Activated T-helper 2 cell treated with anti-CD3 and anti-CD28 coated beads, Interferon-gamma antibody, Interleukin-2, Interleukin-4, amounts not matched to agents 10 μg/mL and 5 μg/mL and 100 μg/mL, durations not matched to agents 14 hours and 24 hours and 36 hours (primary cell): Measurements from ENCODE around the gene PPIL6. TPM values are rescaled to one million over a fixed set of nuclear protein-coding genes. Genes with fewer than 3 reads are reported as not detected.
"Not testable (repeated sequence)": the region's sequence is repeated elsewhere in the genome, so short reads cannot be mapped to it uniquely, and the experiment has no call there.

Experiments used
- DNase-seq: peaks from one replicate; pipeline ENCODE4 v3.0.0; 2021; ENCODE audit warnings: low spot score
- H3K27ac Mint-ChIP-seq: one replicate; pipeline ENCODE4 v1.8.0; 2021; ENCODE audit warnings: mixed read lengths
- H3K27me3 Mint-ChIP-seq: one replicate; pipeline ENCODE4 v1.8.0; 2021; ENCODE audit warnings: low read depth, mixed read lengths
- H3K36me3 Mint-ChIP-seq: one replicate; pipeline ENCODE4 v1.8.0; 2021; ENCODE audit warnings: low read depth, mixed read lengths
- H3K4me1 Mint-ChIP-seq: one replicate; pipeline ENCODE4 v1.8.0; 2021; ENCODE audit warnings: low read depth, mixed read lengths
- H3K4me3 Mint-ChIP-seq: one replicate; pipeline ENCODE4 v1.8.0; 2021; ENCODE audit warnings: low read depth, mild to moderate bottlenecking, moderate library complexity, mixed read lengths
- H3K9me3 Mint-ChIP-seq: one replicate; pipeline ENCODE4 v1.8.0; 2021; ENCODE audit warnings: mixed read lengths
- intact Hi-C: fragments of 100-400 bp; cut with micrococcal nuclease; formaldehyde crosslinking; loops from one replicate; pipeline ENCODE4 v1.15.1; 2023
- total RNA-seq: library from RNA; stranded (reverse); gene quantifications from 2 replicates; pipeline ENCODE4 v1.2.3, GENCODE V29; 2022

Gene PPIL6
- total RNA-seq, 1 donor from 2014 or later: 0.32 TPM

- intact Hi-C loops: no loop called here
- no peak for DNase-seq
- Mint-ChIP-seq H3K36me3 (peaks cover 90% of the 10 kb centered on the region), H3K27ac (peak overlapping the region; percentile 90), H3K9me3 (no peaks in the 10 kb centered on the region), H3K4me1 (peaks cover 71% of the 10 kb centered on the region), H3K4me3 (peak overlapping the region; percentile 78), H3K27me3 (no peaks in the 10 kb centered on the region)
Observed at GRCh38 chr6:109477184-109477583, 36.8 kb upstream of the PPIL6 start.

GRCh38 chr6:109475625-109476024, 35.2 kb upstream of the PPIL6 start:
- peaks cover 72% of the 10 kb centered on the region for H3K4me1 Mint-ChIP-seq
- peaks cover 90% of the 10 kb centered on the region for H3K36me3 Mint-ChIP-seq
- no peak overlapping the region for H3K4me3 Mint-ChIP-seq
- no peak for DNase-seq
- no peaks in the 10 kb centered on the region for H3K27me3 Mint-ChIP-seq
- intact Hi-C loops: loop anchor here (1.0 to 2.0 kb wide), 2 partner anchors 15 to 16 kb away; no protein-coding TSS in a partner anchor
- peak overlapping the region; percentile 58 for H3K27ac Mint-ChIP-seq
- no peaks in the 10 kb centered on the region for H3K9me3 Mint-ChIP-seq

- peak overlapping the region; percentile 49 for H3K27ac Mint-ChIP-seq
Observed at GRCh38 chr6:109474995-109475394, 34.6 kb upstream of the PPIL6 start.

GRCh38 chr6:109473120-109473519, 32.7 kb upstream of the PPIL6 start:
- Mint-ChIP-seq H3K27me3 (no peaks in the 10 kb centered on the region), H3K4me3 (peak overlapping the region; percentile 2), H3K27ac (peak overlapping the region; percentile 24), H3K4me1 (peaks cover 69% of the 10 kb centered on the region), H3K36me3 (peaks cover 92% of the 10 kb centered on the region), H3K9me3 (no peaks in the 10 kb centered on the region)
- DNase-seq: no peak
- intact Hi-C loops: no loop called here

More at GRCh38 chr6:109474995-109475394, 34.6 kb upstream of the PPIL6 start:
- intact Hi-C loops: loop anchor here (1.0 to 2.0 kb wide), 2 partner anchors 16 kb away; no protein-coding TSS in a partner anchor
- Mint-ChIP-seq H3K4me1 (peaks cover 70% of the 10 kb centered on the region), H3K27me3 (no peaks in the 10 kb centered on the region), H3K9me3 (no peaks in the 10 kb centered on the region), H3K36me3 (peaks cover 90% of the 10 kb centered on the region), H3K4me3 (no peak overlapping the region)
- no peak for DNase-seq

- H3K4me3 Mint-ChIP-seq: no peak overlapping the region
- H3K36me3 Mint-ChIP-seq: peaks cover 92% of the 10 kb centered on the region
- intact Hi-C loops: no loop called here
- no peaks in the 10 kb centered on the region for H3K9me3 Mint-ChIP-seq
- DNase-seq: peak; percentile 7
- H3K27me3 Mint-ChIP-seq: no peaks in the 10 kb centered on the region
- H3K4me1 Mint-ChIP-seq: peaks cover 65% of the 10 kb centered on the region
- peak overlapping the region; percentile 67 for H3K27ac Mint-ChIP-seq
Observed at GRCh38 chr6:109472132-109472995, 31.9 kb upstream of the PPIL6 start.

- H3K27ac Mint-ChIP-seq: peak overlapping the region; percentile 67
- no peak for DNase-seq
- no peaks in the 10 kb centered on the region for H3K27me3 Mint-ChIP-seq
- H3K36me3 Mint-ChIP-seq: peaks cover 94% of the 10 kb centered on the region
- H3K4me3 Mint-ChIP-seq: no peak overlapping the region
- intact Hi-C loops: no loop called here
- peaks cover 62% of the 10 kb centered on the region for H3K4me1 Mint-ChIP-seq
- no peaks in the 10 kb centered on the region for H3K9me3 Mint-ChIP-seq
Observed at GRCh38 chr6:109471105-109471810, 30.8 kb upstream of the PPIL6 start.

GRCh38 chr6:109469591-109470189, 29.3 kb upstream of the PPIL6 start:
- no peaks in the 10 kb centered on the region for H3K27me3 Mint-ChIP-seq
- H3K9me3 Mint-ChIP-seq: no peaks in the 10 kb centered on the region
- H3K4me3 Mint-ChIP-seq: no peak overlapping the region
- peaks cover 93% of the 10 kb centered on the region for H3K36me3 Mint-ChIP-seq
- no peak for DNase-seq
- peaks cover 61% of the 10 kb centered on the region for H3K4me1 Mint-ChIP-seq
- intact Hi-C loops: no loop called here
- H3K27ac Mint-ChIP-seq: peak overlapping the region; percentile 19

- no peaks in the 10 kb centered on the region for H3K9me3 Mint-ChIP-seq
- H3K27me3 Mint-ChIP-seq: no peaks in the 10 kb centered on the region
- intact Hi-C loops: no loop called here
- no peak for DNase-seq
- no peak overlapping the region for H3K4me3 Mint-ChIP-seq
- peaks cover 55% of the 10 kb centered on the region for H3K4me1 Mint-ChIP-seq
- peaks cover 95% of the 10 kb centered on the region for H3K36me3 Mint-ChIP-seq
- H3K27ac Mint-ChIP-seq: no peak overlapping the region
Observed at GRCh38 chr6:109467696-109468095, 27.3 kb upstream of the PPIL6 start.

GRCh38 chr6:109466212-109466923, 25.9 kb upstream of the PPIL6 start:
- Mint-ChIP-seq H3K4me3 (no peak overlapping the region), H3K36me3 (peaks cover 93% of the 10 kb centered on the region), H3K4me1 (peaks cover 50% of the 10 kb centered on the region), H3K27ac (no peak overlapping the region), H3K9me3 (no peaks in the 10 kb centered on the region), H3K27me3 (no peaks in the 10 kb centered on the region)
- DNase-seq: no peak
- intact Hi-C loops: no loop called here

GRCh38 chr6:109465772-109466171, 25.3 kb upstream of the PPIL6 start:
- H3K36me3 Mint-ChIP-seq: peaks cover 93% of the 10 kb centered on the region
- no peak overlapping the region for H3K27ac Mint-ChIP-seq
- intact Hi-C loops: no loop called here
- H3K4me1 Mint-ChIP-seq: peaks cover 49% of the 10 kb centered on the region
- H3K27me3 Mint-ChIP-seq: no peaks in the 10 kb centered on the region
- no peak overlapping the region for H3K4me3 Mint-ChIP-seq
- peaks cover 3% of the 10 kb centered on the region for H3K9me3 Mint-ChIP-seq
- DNase-seq: no peak

- Mint-ChIP-seq H3K36me3 (peaks cover 80% of the 10 kb centered on the region), H3K27me3 (no peaks in the 10 kb centered on the region), H3K27ac (peak overlapping the region; percentile 72), H3K4me1 (peaks cover 61% of the 10 kb centered on the region), H3K9me3 (peaks cover 3% of the 10 kb centered on the region), H3K4me3 (no peak overlapping the region)
- intact Hi-C loops: no loop called here
- DNase-seq: no peak
Observed at GRCh38 chr6:109461733-109462526, 21.5 kb upstream of the PPIL6 start.

- intact Hi-C loops, H3K27ac Mint-ChIP-seq, H3K27me3 Mint-ChIP-seq, H3K4me3 Mint-ChIP-seq, H3K9me3 Mint-ChIP-seq, DNase-seq: not testable (repeated sequence)
- H3K4me1 Mint-ChIP-seq: peaks cover 65% of the 10 kb centered on the region
- H3K36me3 Mint-ChIP-seq: peaks cover 73% of the 10 kb centered on the region
Observed at GRCh38 chr6:109461205-109461604, 20.8 kb upstream of the PPIL6 start.
